Measurements from ENCODE around the gene GLIS1.

GLIS1 gene

GRCh38 chr1:53703174-53703573, 35.8 kb downstream of the GLIS1 start:
- H2AFZ ChIP-seq (ENCODE audit: low read depth, low read length): no peak overlapping the region
- no peak for DNase-seq
- H3K4me1 ChIP-seq (ENCODE audit: insufficient read depth, low read length): no peaks in the 10 kb centered on the region
- no peak overlapping the region for H3K4me2 ChIP-seq (ENCODE audit: insufficient read depth, low read length)
- no peak for ATAC-seq (ENCODE audit: insufficient read depth, low read depth)
- no peak overlapping the region for H3K4me3 ChIP-seq (ENCODE audit: low read depth in 1 of 2, low read length in 2 of 2)
- TF ChIP-seq EZH2 (IDR thresholded peaks at IDR 0.05; ENCODE audit: borderline replicate concordance, low read depth, low read length, severe bottlenecking) (no peak), CTCF (IDR thresholded peaks at IDR 0.05; ENCODE audit: borderline replicate concordance, extremely low read depth, low read length, poor library complexity, severe bottlenecking) (no peak)
- no peaks in the 10 kb centered on the region for H4K20me1 ChIP-seq (ENCODE audit: insufficient read depth, low read length)
- H3K79me2 ChIP-seq (ENCODE audit: insufficient read depth, low read length): no peaks in the 10 kb centered on the region
- no peaks in the 10 kb centered on the region for H3K36me3 ChIP-seq (ENCODE audit: insufficient read depth, low read length)
- no peak overlapping the region for H3K27ac ChIP-seq (ENCODE audit: low read length)
- peaks cover 25% of the 10 kb centered on the region for H3K27me3 ChIP-seq (ENCODE audit: insufficient read depth, low read length, poor library complexity)
- H3K9me3 ChIP-seq (ENCODE audit: insufficient read depth, low read length, severe bottlenecking): no peaks in the 10 kb centered on the region
- H3K9ac ChIP-seq (ENCODE audit: low read depth, low read length): no peak overlapping the region

- no peak for TF ChIP-seq CTCF (IDR thresholded peaks at IDR 0.05; ENCODE audit: borderline replicate concordance, extremely low read depth, low read length, poor library complexity, severe bottlenecking)
- no peak for TF ChIP-seq EZH2 (IDR thresholded peaks at IDR 0.05; ENCODE audit: borderline replicate concordance, low read depth, low read length, severe bottlenecking)
- Histone ChIP-seq H3K9me3 (ENCODE audit: insufficient read depth, low read length, severe bottlenecking) (no peaks in the 10 kb centered on the region), H3K27ac (ENCODE audit: low read length) (no peak overlapping the region), H3K4me2 (ENCODE audit: insufficient read depth, low read length) (no peak overlapping the region), H3K36me3 (ENCODE audit: insufficient read depth, low read length) (no peaks in the 10 kb centered on the region), H4K20me1 (ENCODE audit: insufficient read depth, low read length) (no peaks in the 10 kb centered on the region), H3K79me2 (ENCODE audit: insufficient read depth, low read length) (no peaks in the 10 kb centered on the region), H3K4me3 (ENCODE audit: low read depth in 1 of 2, low read length in 2 of 2) (no peak overlapping the region), H2AFZ (ENCODE audit: low read depth, low read length) (no peak overlapping the region), H3K4me1 (ENCODE audit: insufficient read depth, low read length) (no peaks in the 10 kb centered on the region), H3K27me3 (ENCODE audit: insufficient read depth, low read length, poor library complexity) (peaks cover 25% of the 10 kb centered on the region), H3K9ac (ENCODE audit: low read depth, low read length) (no peak overlapping the region)
- no peak for ATAC-seq (ENCODE audit: insufficient read depth, low read depth)
- no peak for DNase-seq
Measured at GRCh38 chr1:53702341-53702740, 36.6 kb downstream of the GLIS1 start.

- TF ChIP-seq EZH2 (IDR thresholded peaks at IDR 0.05; ENCODE audit: borderline replicate concordance, low read depth, low read length, severe bottlenecking): no peak
- TF ChIP-seq CTCF (IDR thresholded peaks at IDR 0.05; ENCODE audit: borderline replicate concordance, extremely low read depth, low read length, poor library complexity, severe bottlenecking): no peak
- Histone ChIP-seq H3K4me3 (ENCODE audit: low read depth in 1 of 2, low read length in 2 of 2) (no peak overlapping the region), H3K27ac (ENCODE audit: low read length) (no peak overlapping the region), H3K79me2 (ENCODE audit: insufficient read depth, low read length) (no peaks in the 10 kb centered on the region), H4K20me1 (ENCODE audit: insufficient read depth, low read length) (no peaks in the 10 kb centered on the region), H3K9me3 (ENCODE audit: insufficient read depth, low read length, severe bottlenecking) (no peaks in the 10 kb centered on the region), H3K4me1 (ENCODE audit: insufficient read depth, low read length) (no peaks in the 10 kb centered on the region), H2AFZ (ENCODE audit: low read depth, low read length) (no peak overlapping the region), H3K9ac (ENCODE audit: low read depth, low read length) (no peak overlapping the region), H3K27me3 (ENCODE audit: insufficient read depth, low read length, poor library complexity) (peaks cover 18% of the 10 kb centered on the region), H3K4me2 (ENCODE audit: insufficient read depth, low read length) (no peak overlapping the region), H3K36me3 (ENCODE audit: insufficient read depth, low read length) (no peaks in the 10 kb centered on the region)
- ATAC-seq (ENCODE audit: insufficient read depth, low read depth) (no peak), DNase-seq (no peak)
Measured at GRCh38 chr1:53700776-53701175, 38.2 kb downstream of the GLIS1 start.

- H3K9me3 ChIP-seq (ENCODE audit: insufficient read depth, low read length, severe bottlenecking): no peaks in the 10 kb centered on the region
- H3K9ac ChIP-seq (ENCODE audit: low read depth, low read length): no peak overlapping the region
- H3K27me3 ChIP-seq (ENCODE audit: insufficient read depth, low read length, poor library complexity): peaks cover 14% of the 10 kb centered on the region
- H3K4me2 ChIP-seq (ENCODE audit: insufficient read depth, low read length): no peak overlapping the region
- ATAC-seq (ENCODE audit: insufficient read depth, low read depth) (no peak), DNase-seq (no peak)
- H3K4me3 ChIP-seq (ENCODE audit: low read depth in 1 of 2, low read length in 2 of 2): no peak overlapping the region
- H3K4me1 ChIP-seq (ENCODE audit: insufficient read depth, low read length): no peaks in the 10 kb centered on the region
- no peaks in the 10 kb centered on the region for H4K20me1 ChIP-seq (ENCODE audit: insufficient read depth, low read length)
- H2AFZ ChIP-seq (ENCODE audit: low read depth, low read length): no peak overlapping the region
- H3K36me3 ChIP-seq (ENCODE audit: insufficient read depth, low read length): no peaks in the 10 kb centered on the region
- no peak overlapping the region for H3K27ac ChIP-seq (ENCODE audit: low read length)
- no peaks in the 10 kb centered on the region for H3K79me2 ChIP-seq (ENCODE audit: insufficient read depth, low read length)
- TF ChIP-seq EZH2 (IDR thresholded peaks at IDR 0.05; ENCODE audit: borderline replicate concordance, low read depth, low read length, severe bottlenecking): no peak
- no peak for TF ChIP-seq CTCF (IDR thresholded peaks at IDR 0.05; ENCODE audit: borderline replicate concordance, extremely low read depth, low read length, poor library complexity, severe bottlenecking)
Measured at GRCh38 chr1:53699981-53700380, 39.0 kb downstream of the GLIS1 start.

Data from DND-41 (cell line).